ENCODE measurements around the gene PRCD. TPM values are rescaled to one million over a fixed set of nuclear protein-coding genes. Genes with fewer than 3 reads are reported as not detected.
A peak's percentile ranks its signal among the peaks of the same experiment; 100 is the strongest.
"Not testable (repeated sequence)": the region's sequence is repeated elsewhere in the genome, so short reads cannot be mapped to it uniquely, and the experiment has no call there.

The PRCD gene
- total RNA-seq, 1 donor: 4.2 TPM

GRCh38 chr17:76523084-76524037, 16.5 kb upstream of the PRCD start:
- peak; percentile 52 for DNase-seq (ENCODE audit: low read depth)
- peak; percentile 99 for TF ChIP-seq CTCF (IDR thresholded peaks at IDR 0.05; ENCODE audit: insufficient read depth, low read length)

GRCh38 chr17:76524598-76525512, 15.0 kb upstream of the PRCD start:
- no peak overlapping the region for H3K4me3 ChIP-seq (ENCODE audit: low read depth, low read length)
- peak; percentile 70 for DNase-seq (ENCODE audit: low read depth)
- TF ChIP-seq CTCF (IDR thresholded peaks at IDR 0.05; ENCODE audit: insufficient read depth, low read length): no peak

More at GRCh38 chr17:76523084-76524037, 16.5 kb upstream of the PRCD start:
- H3K4me3 ChIP-seq (ENCODE audit: low read depth, low read length): no peak overlapping the region

GRCh38 chr17:76525513-76525833, 14.4 kb upstream of the PRCD start:
- DNase-seq (ENCODE audit: low read depth); H3K4me3 ChIP-seq (ENCODE audit: low read depth, low read length): not testable (repeated sequence)

- DNase-seq (ENCODE audit: low read depth); H3K4me3 ChIP-seq (ENCODE audit: low read depth, low read length): not testable (repeated sequence)
These were observed 12.8 kb upstream of the PRCD start for GRCh38 chr17:76527016-76527415.

- peak; percentile 40 for TF ChIP-seq CTCF (IDR thresholded peaks at IDR 0.05; ENCODE audit: insufficient read depth, low read length)
- H3K4me3 ChIP-seq (ENCODE audit: low read depth, low read length): peak overlapping the region; percentile 10
- peak; percentile 73 for DNase-seq (ENCODE audit: low read depth)
These were observed 12.3 kb upstream of the PRCD start for GRCh38 chr17:76527430-76528111.

- no peak for TF ChIP-seq CTCF (IDR thresholded peaks at IDR 0.05; ENCODE audit: insufficient read depth, low read length)
- H3K4me3 ChIP-seq (ENCODE audit: low read depth, low read length): no peak overlapping the region
- no peak for DNase-seq (ENCODE audit: low read depth)
These were observed 11.7 kb upstream of the PRCD start for GRCh38 chr17:76528156-76528527.

GRCh38 chr17:76528528-76529223, 11.2 kb upstream of the PRCD start:
- peak; percentile 81 for DNase-seq (ENCODE audit: low read depth)
- peak overlapping the region; percentile 40 for H3K4me3 ChIP-seq (ENCODE audit: low read depth, low read length)
- no peak for TF ChIP-seq CTCF (IDR thresholded peaks at IDR 0.05; ENCODE audit: insufficient read depth, low read length)

Measured in fibroblast of the aortic adventitia (primary cell).